ENCODE measurements around the gene HLA-DRB1.

- no peak for TF ChIP-seq EZH2 (IDR thresholded peaks at IDR 0.05; ENCODE audit: insufficient read depth, poor library complexity, severe bottlenecking)
- no peak for TF ChIP-seq EZH2phosphoT487 (IDR thresholded peaks at IDR 0.05; ENCODE audit: insufficient read depth, low read depth)
Measured at GRCh38 chr6:32624565-32624964, 34.9 kb upstream of the HLA-DRB1 start.
